RKO (cell line): ENCODE results near the gene ZNF213.
"Not testable (repeated sequence)": the region's sequence is repeated elsewhere in the genome, so short reads cannot be mapped to it uniquely, and the experiment has no call there.

Experiments used
- DNase-seq: peaks from one replicate; pipeline ENCODE4 v3.0.0-alpha.2; 2016; ENCODE audit warnings: low spot score

ZNF213 gene

GRCh38 chr16:3170440-3171180 lies 35.8 kb downstream of the ZNF213 start:
- DNase-seq, result no peak

- DNase-seq, result no peak
Measured at GRCh38 chr16:3171181-3171854, 36.5 kb downstream of the ZNF213 start.

GRCh38 chr16:3171855-3172593 lies 37.2 kb downstream of the ZNF213 start:
- no peak for DNase-seq

GRCh38 chr16:3173892-3174617 lies 39.2 kb downstream of the ZNF213 start:
- peak; percentile 56 for DNase-seq

- DNase-seq, result no peak
Measured at GRCh38 chr16:3174618-3175148, 39.9 kb downstream of the ZNF213 start.

GRCh38 chr16:3175157-3176093 lies 40.6 kb downstream of the ZNF213 start:
- no peak for DNase-seq

- no peak for DNase-seq
Measured at GRCh38 chr16:3179651-3180050, 44.8 kb downstream of the ZNF213 start.

GRCh38 chr16:3180445-3180878 lies 45.6 kb downstream of the ZNF213 start:
- no peak for DNase-seq

- not testable (repeated sequence) for DNase-seq
Measured at GRCh38 chr16:3182293-3182607, 47.4 kb downstream of the ZNF213 start.

GRCh38 chr16:3182608-3183444 lies 48.0 kb downstream of the ZNF213 start:
- no peak for DNase-seq

GRCh38 chr16:3183445-3184139 lies 48.8 kb downstream of the ZNF213 start:
- no peak for DNase-seq

GRCh38 chr16:3186946-3187690 lies 52.3 kb downstream of the ZNF213 start:
- no peak for DNase-seq

GRCh38 chr16:3187798-3188674 lies 53.2 kb downstream of the ZNF213 start, which contains the start of gene OR1F1:
OR1F1 (plus strand) TSS chr16:3188204.
- DNase-seq, result peak; percentile 59

- no peak for DNase-seq
Measured at GRCh38 chr16:3188675-3188924, 53.8 kb downstream of the ZNF213 start.

GRCh38 chr16:3188925-3189825 lies 54.3 kb downstream of the ZNF213 start:
- no peak for DNase-seq

- DNase-seq, result no peak
Measured at GRCh38 chr16:3189869-3190268, 55.0 kb downstream of the ZNF213 start.

- DNase-seq, result no peak
Measured at GRCh38 chr16:3190949-3191353, 56.1 kb downstream of the ZNF213 start.
